Left ventricle myocardium superior (tissue), 1 donor: ENCODE results near the gene COL4A5. TPM values are rescaled to one million over a fixed set of nuclear protein-coding genes. Genes with fewer than 3 reads are reported as not detected.

Source experiments
- ATAC-seq: fragments of 200-7000 bp; cut with Tn5 transposase; one replicate; pipeline ENCODE4 v1.9.1; 2020; ENCODE audit warnings: mild to moderate bottlenecking, moderate library complexity
- DNase-seq: peaks from one replicate; pipeline ENCODE4 v3.0.0-alpha.2; 2020
- intact Hi-C: fragments of 100-400 bp; cut with micrococcal nuclease; formaldehyde crosslinking; loops from one replicate; pipeline ENCODE4 v1.11.0; 2022
- total RNA-seq: library from RNA; stranded (reverse); fragmentation: NEBNext Ultra II Directional; extraction: Animal tissue kit (Norgen Biotek cat#: 25700); gene quantifications from one replicate; pipeline ENCODE4 v1.2.1, GENCODE V29; 2021
- donor health status: DM: no; HTN: yes; CAD: no; lungs with severe emphysema.

Gene COL4A5
- total RNA-seq, 1 donor from 2014 or later, result 7.3 TPM

DNA sequence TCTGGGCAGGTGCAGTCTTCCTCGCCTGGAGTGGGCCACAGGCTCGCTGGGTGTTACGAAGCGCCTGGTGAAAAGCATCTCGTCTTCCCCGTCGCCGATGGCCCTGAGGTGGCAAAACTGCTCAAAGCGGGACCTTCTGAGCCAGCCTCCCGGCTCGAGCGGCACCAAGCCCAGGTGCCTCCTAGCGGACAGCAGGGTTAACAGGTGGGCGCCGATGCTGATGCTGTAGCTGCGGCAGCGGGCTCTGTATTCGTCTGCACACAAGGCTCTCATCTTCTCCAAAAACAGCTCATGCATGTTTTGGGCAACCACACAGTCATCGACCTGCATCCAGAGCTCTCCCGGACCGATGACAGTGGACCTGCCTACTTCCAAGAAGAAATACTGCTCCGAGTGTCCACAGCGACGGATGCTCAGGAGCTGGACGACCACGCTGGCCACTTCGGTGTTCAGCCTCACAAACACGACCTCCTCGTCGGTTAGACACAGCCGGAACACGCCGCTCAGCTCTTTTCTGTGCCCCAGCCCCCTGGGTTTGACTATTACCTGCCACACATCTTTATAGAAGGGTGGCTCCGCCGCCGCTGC lies 295.5 kb downstream of the COL4A5 start:
- DNase-seq, result no peak
- intact Hi-C loops, result no loop called here
- no peak for ATAC-seq

DNA sequence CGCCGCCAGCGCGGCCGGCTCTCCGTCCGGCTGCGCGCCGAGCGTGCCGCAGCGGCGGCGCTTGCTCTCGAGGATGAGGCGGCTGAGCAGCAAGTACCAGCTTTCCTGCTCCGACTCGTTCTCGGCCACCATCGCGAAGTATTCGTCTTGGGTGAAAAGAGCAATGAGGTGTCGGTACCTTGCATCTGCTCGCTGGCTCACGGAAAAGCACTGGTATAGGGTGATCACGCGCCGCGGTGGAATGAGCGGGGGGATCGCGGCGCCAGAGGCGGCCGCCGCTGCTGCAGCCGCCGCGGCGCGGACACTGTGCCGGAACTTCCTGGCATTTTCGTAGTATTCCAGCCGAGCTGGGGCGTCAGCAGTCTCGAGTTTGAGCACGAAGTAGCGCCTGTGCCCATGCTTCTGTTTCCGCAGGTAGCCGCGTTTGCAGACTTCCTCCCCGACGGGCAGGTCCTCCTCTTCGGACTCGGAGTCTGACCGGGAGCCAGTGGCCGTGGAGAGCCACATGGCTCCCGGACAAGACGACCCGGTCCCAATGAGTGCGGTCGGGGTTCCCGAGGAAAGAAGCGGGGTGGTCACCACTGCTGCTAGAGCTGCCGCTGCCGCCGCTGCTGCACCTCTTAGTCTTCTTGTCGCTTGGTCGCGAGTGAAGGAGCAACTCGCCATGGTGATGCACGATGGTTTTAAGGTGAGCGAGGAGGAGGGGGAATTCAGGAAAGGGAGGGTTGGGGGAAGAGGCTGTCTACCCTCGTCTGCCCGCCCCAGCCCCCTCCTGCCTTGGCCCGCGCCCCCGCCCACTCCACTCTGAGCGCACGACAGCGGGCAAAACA lies 296.3 kb downstream of the COL4A5 start:
- DNase-seq (no peak), ATAC-seq (peak; percentile 17)
- intact Hi-C loops, result no loop called here

DNA sequence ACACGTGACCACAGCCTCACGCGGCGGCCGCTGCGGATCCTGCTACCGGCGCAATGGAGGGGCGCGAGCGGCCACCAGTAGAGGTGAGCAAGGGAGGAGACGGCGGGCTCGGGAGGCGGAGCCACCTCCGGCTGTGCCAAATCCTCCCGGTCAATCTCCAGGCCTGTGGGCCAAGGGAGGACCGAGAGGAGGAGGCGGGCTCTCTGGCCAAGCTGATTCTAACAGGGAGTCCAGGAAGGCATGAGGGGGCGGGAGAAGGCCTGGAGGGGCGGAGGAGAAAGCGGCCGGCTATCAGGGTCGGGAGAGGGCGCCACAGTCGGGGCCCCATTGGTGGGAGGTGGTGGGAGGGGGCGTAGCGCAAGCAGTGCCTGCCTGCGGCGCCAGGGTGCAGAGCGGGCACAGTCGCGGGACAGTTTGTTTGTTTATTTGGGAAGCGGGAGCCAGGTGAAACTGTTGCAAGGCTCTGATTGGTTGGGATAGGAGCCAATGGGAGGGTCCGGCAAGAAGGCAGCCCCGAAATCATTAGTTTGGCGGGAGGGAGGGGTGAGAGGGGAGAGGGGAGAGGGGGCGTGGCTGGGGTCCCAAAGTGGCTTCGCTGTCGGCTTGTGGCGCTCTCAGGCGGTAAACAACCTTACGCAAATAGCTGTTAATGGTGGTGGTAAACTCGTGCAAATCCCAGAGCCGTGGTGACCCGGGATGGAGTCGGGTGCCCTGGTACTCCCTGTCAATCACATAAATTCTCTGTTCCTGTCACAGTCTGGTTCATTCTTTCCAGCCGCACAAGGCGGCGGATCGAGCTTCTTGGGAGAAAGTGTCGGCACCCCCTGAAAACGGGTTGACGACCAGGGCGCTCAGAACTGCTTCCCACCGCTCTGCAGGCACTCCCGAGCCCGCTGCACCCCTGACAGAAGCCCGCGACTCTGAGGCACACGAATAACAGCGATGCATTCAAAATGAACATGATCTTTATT lies 297.2 kb downstream of the COL4A5 start, which contains the start of gene IRS4:
Gene IRS4, minus strand, starts transcription at position 55 of the 971 bp plus-strand sequence.
- DNase-seq, result no peak
- intact Hi-C loops, result no loop called here
- peak; percentile 22 for ATAC-seq

DNA sequence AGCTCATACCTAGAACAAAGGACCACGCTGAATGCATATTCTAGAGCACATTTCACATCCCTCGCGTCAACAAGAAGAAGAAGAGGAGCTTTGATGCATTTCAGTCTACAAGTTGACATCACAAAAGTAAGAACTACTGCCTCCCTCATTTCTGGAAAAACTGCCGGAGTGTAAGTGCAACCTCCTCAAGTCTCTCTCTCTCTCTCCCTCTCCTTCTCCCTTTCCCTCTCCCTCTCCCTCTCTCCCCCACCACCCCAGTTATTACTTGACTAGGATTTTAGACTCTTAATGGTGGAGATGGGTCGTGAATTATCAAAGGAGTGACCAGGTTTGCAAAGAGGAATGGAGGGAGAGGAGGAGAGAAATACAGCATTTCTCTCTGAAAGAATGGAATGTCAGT lies 298.1 kb downstream of the COL4A5 start:
- ATAC-seq (no peak), DNase-seq (no peak)
- intact Hi-C loops, result no loop called here

DNA sequence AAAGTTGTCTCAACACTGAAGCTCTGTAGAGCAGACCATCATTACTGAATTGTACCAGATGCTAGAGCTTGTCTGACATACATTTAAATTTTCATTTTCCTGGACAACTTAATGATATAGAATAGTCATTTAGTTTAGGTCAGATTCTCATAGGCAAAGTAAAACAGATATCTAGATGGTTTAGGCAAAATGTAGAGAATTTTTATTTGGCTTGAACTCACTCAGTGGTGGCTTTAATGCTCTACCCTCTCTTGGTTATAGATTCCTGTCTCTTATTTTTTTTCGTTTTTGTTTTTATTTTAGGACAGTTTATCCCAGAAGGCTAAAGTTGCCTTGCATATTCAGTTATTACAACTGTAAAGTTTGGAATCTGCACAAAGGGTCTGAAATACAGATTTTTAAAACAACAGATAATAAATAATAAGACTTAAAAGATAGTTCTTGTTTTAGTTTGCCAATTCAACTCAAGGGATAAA lies 300.7 kb downstream of the COL4A5 start:
- ATAC-seq, result no peak
- no peak for DNase-seq
- intact Hi-C loops, result no loop called here

Other genes starting within 250 kb of the COL4A5 start
- gene COL4A6, start 1.4 kb upstream of the COL4A5 start, total RNA-seq, result 9.1 TPM